H1 (cell line): ENCODE measurements around the gene AVPI1. TPM values are rescaled to one million over a fixed set of nuclear protein-coding genes. Genes with fewer than 3 reads are reported as not detected.

Source experiments
- CTCF ChIA-PET: fragments of 300-600 bp; sonication (Branson Sonifier 250); formaldehyde crosslinking; loops from one replicate; lab custom pipeline; 2021; ENCODE audit not compliant: partially characterized antibody; lab: Charles Lee
- POLR2A ChIA-PET: fragments of 300-600 bp; sonication (Branson Sonifier 250); formaldehyde crosslinking; loops from one replicate; lab custom pipeline; 2021; ENCODE audit warnings: inconsistent platforms; ENCODE audit not compliant: partially characterized antibody; lab: Charles Lee
- DNase-seq, 2 experiments: peaks; one replicate each; pipeline versions ENCODE4 v3.0.0 to v3.0.0-alpha.2; 2010 to 2022; ENCODE audit warnings: low spot score in 2 of 2, low read depth in 1 of 2, mixed read lengths in 1 of 2
- FAIRE-seq: peaks from 2 replicates; lab custom pipeline; 2011; peaks lifted over from hg19 to GRCh38; lab: Jason Lieb, UNC
- H2AFZ ChIP-seq: 2 replicates; pipeline ENCODE4 v1.8.1; 2012; ENCODE audit warnings: low read length, inconsistent platforms
- H2AK5ac ChIP-seq: 2 replicates; pipeline ENCODE4 v1.6.1; 2013; ENCODE audit warnings: low read depth, low read length
- H2BK120ac ChIP-seq: replicated peaks from 2 replicates; pipeline ENCODE3; 2013; ENCODE audit warnings: low read depth, low read length, inconsistent platforms
- H2BK12ac ChIP-seq: 2 replicates; pipeline ENCODE4 v1.6.1; 2013; ENCODE audit warnings: low read depth, low read length
- H2BK15ac ChIP-seq: 2 replicates; pipeline ENCODE4 v1.6.1; 2013; ENCODE audit warnings: low read length
- H2BK20ac ChIP-seq: 2 replicates; pipeline ENCODE4 v1.6.1; 2013; ENCODE audit warnings: low read length
- H2BK5ac ChIP-seq: 2 replicates; pipeline ENCODE4 v1.6.1; 2013; ENCODE audit warnings: low read depth, low read length
- H3K14ac ChIP-seq: 2 replicates; pipeline ENCODE4 v1.6.1; 2013; ENCODE audit warnings: inconsistent platforms; ENCODE audit not compliant: insufficient read length
- H3K18ac ChIP-seq: 2 replicates; pipeline ENCODE4 v1.6.1; 2013; ENCODE audit warnings: low read length; ENCODE audit errors: extremely low read depth
- H3K23ac ChIP-seq: 2 replicates; pipeline ENCODE4 v1.6.1; 2013; ENCODE audit warnings: inconsistent platforms; ENCODE audit not compliant: insufficient read length
- H3K23me2 ChIP-seq: 2 replicates; pipeline ENCODE4 v1.6.1; 2013; ENCODE audit warnings: low read depth, low read length
- H3K27ac ChIP-seq: 2 replicates; pipeline ENCODE4 v1.6.1; 2011; ENCODE audit warnings: low read depth, low read length, inconsistent platforms
- H3K27me3 ChIP-seq, 4 experiments: replicated peaks in 1 of 4; 1 replicate in 1 of 4; 2 replicates in 3 of 4; pipeline versions ENCODE4 v1.6.1 to v1.8.1; 2011 to 2013; ENCODE audit warnings: low read length in 3 of 4, mild to moderate bottlenecking in 3 of 4, inconsistent platforms in 2 of 4, mixed read lengths in 2 of 4, moderate library complexity in 1 of 4; ENCODE audit not compliant: control insufficient read depth in 3 of 4, insufficient read depth in 3 of 4; ENCODE audit errors: extremely low read depth in 1 of 4
- H3K36me3 ChIP-seq, 4 experiments: 2 replicates each; pipeline versions ENCODE4 v1.6.1 to v1.8.1; 2011 to 2013; ENCODE audit warnings: mild to moderate bottlenecking in 4 of 4, low read length in 3 of 4, moderate library complexity in 2 of 4, control low read depth in 1 of 4, inconsistent platforms in 1 of 4; ENCODE audit not compliant: insufficient read depth in 4 of 4, control insufficient read depth in 2 of 4
- H3K4ac ChIP-seq: replicated peaks from 2 replicates; pipeline ENCODE3; 2013; ENCODE audit warnings: low read length, low read depth, mixed read lengths, inconsistent platforms; ENCODE audit not compliant: insufficient read length
- H3K4me1 ChIP-seq, 4 experiments: replicated peaks in 1 of 4; 1 replicate in 1 of 4; 2 replicates in 3 of 4; pipeline versions ENCODE4 v1.6.1 to v1.8.1; 2011 to 2013; ENCODE audit warnings: low read length in 3 of 4, inconsistent platforms in 2 of 4, mixed read lengths in 1 of 4; ENCODE audit not compliant: insufficient read depth in 4 of 4, control insufficient read depth in 3 of 4
- H3K4me2 ChIP-seq, 2 experiments: 2 replicates each; pipeline versions ENCODE4 v1.6.1 to v1.8.1; 2011 to 2013; ENCODE audit warnings: low read depth in 2 of 2, low read length in 2 of 2, control low read depth in 1 of 2, inconsistent platforms in 1 of 2, mild to moderate bottlenecking in 1 of 2; ENCODE audit not compliant: insufficient read depth in 1 of 2
- H3K4me3 ChIP-seq, 4 experiments: fragments of 200-600, 300-600 bp in 1 of 4; sonication (generic), shearing (Covaris generic), sonication (Bioruptor Twin) in 1 of 4; 2 replicates each; pipeline versions ENCODE4 v1.5.1 to v1.8.1; 2011 to 2016; ENCODE audit warnings: low read length in 4 of 4, low read depth in 3 of 4, control low read depth in 2 of 4, inconsistent platforms in 2 of 4, mild to moderate bottlenecking in 2 of 4, mixed read lengths in 1 of 4, moderate library complexity in 1 of 4; ENCODE audit not compliant: insufficient read depth in 2 of 4; ENCODE audit errors: extremely low read depth in 1 of 4
- H3K56ac ChIP-seq: replicated peaks from 2 replicates; pipeline ENCODE3; 2013; ENCODE audit warnings: low read depth, mild to moderate bottlenecking, mixed read lengths, low read length, inconsistent platforms; ENCODE audit not compliant: insufficient read length
- H3K79me1 ChIP-seq: 2 replicates; pipeline ENCODE4 v1.6.1; 2013; ENCODE audit warnings: low read depth, low read length, control low read depth
- H3K79me2 ChIP-seq, 2 experiments: 2 replicates each; pipeline versions ENCODE4 v1.6.1 to v1.8.1; 2012 to 2013; ENCODE audit warnings: low read length in 2 of 2, mild to moderate bottlenecking in 2 of 2, inconsistent platforms in 1 of 2; ENCODE audit not compliant: insufficient read depth in 2 of 2, control insufficient read depth in 1 of 2
- H3K9ac ChIP-seq, 4 experiments: replicated peaks in 1 of 4; 1 replicate in 1 of 4; 2 replicates in 3 of 4; pipeline versions ENCODE4 v1.6.1 to v1.8.1; 2011 to 2013; ENCODE audit warnings: low read depth in 3 of 4, low read length in 3 of 4, control low read depth in 2 of 4, mild to moderate bottlenecking in 2 of 4, moderate library complexity in 2 of 4, inconsistent platforms in 1 of 4; ENCODE audit errors: extremely low read depth in 1 of 4
- H3K9me3 ChIP-seq, 2 experiments: 2 replicates each; pipeline versions ENCODE4 v1.6.1 to v1.8.1; 2012 to 2013; ENCODE audit warnings: mild to moderate bottlenecking in 2 of 2, moderate library complexity in 2 of 2, control low read depth in 1 of 2, inconsistent platforms in 1 of 2, low read depth in 1 of 2, low read length in 1 of 2, mixed read lengths in 1 of 2; ENCODE audit not compliant: insufficient read depth in 2 of 2
- H4K20me1 ChIP-seq, 2 experiments: replicated peaks in 1 of 2; 2 replicates each; pipeline versions ENCODE3 to v1.8.1; 2011 to 2013; ENCODE audit warnings: inconsistent platforms in 2 of 2, low read length in 2 of 2, mild to moderate bottlenecking in 1 of 2; ENCODE audit not compliant: insufficient read depth in 2 of 2, control insufficient read depth in 1 of 2
- H4K5ac ChIP-seq: 2 replicates; pipeline ENCODE4 v1.6.1; 2013; ENCODE audit warnings: low read length, low read depth, mixed read lengths, inconsistent platforms; ENCODE audit not compliant: insufficient read length
- H4K8ac ChIP-seq: 2 replicates; pipeline ENCODE4 v1.8.0; 2013; ENCODE audit warnings: mild to moderate bottlenecking, moderate library complexity, low read length, inconsistent platforms; ENCODE audit not compliant: insufficient read depth; ENCODE audit errors: extremely low read depth
- H4K91ac ChIP-seq: replicated peaks from 2 replicates; pipeline ENCODE3; 2013; ENCODE audit warnings: low read length, mixed read lengths, inconsistent platforms; ENCODE audit not compliant: insufficient read length
- BCL11A ChIP-seq, 2 experiments: IDR thresholded peaks; one replicate each; pipeline ENCODE4 v1.6.1; 2011; ENCODE audit warnings: low read depth in 2 of 2, low read length in 2 of 2, mild to moderate bottlenecking in 2 of 2
- CBX5 ChIP-seq: fragments of 300-800, 300-1000 bp; sonication (generic); IDR thresholded peaks from 2 replicates; pipeline ENCODE4 v1.7.1; 2016; ENCODE audit warnings: antibody characterized with exemption, low read length, low read depth
- CHD2 ChIP-seq: IDR thresholded peaks from 2 replicates; pipeline ENCODE4 v1.6.1; 2012; ENCODE audit warnings: low read length, improper control_type of control experiment
- KDM4A ChIP-seq: IDR thresholded peaks from one replicate; pipeline ENCODE4 v1.7.1; 2012; ENCODE audit warnings: low read depth, mild to moderate bottlenecking, moderate library complexity, low read length, inconsistent platforms; ENCODE audit not compliant: severe bottlenecking
- NANOG ChIP-seq: IDR thresholded peaks from 2 replicates; pipeline ENCODE4 v1.6.1; 2011; ENCODE audit warnings: low read length, low read depth, mild to moderate bottlenecking, inconsistent platforms; ENCODE audit not compliant: insufficient read depth, poor library complexity, severe bottlenecking
- PHF8 ChIP-seq: fragments of 200-600 bp; sonication (generic); conservative IDR thresholded peaks from 2 replicates; pipeline ENCODE4 v1.7.1; 2012; ENCODE audit warnings: low read depth, mild to moderate bottlenecking, inconsistent platforms, low read length, moderate library complexity
- SAP30 ChIP-seq: fragments of 300-600 bp; sonication (generic); IDR thresholded peaks from 2 replicates; pipeline ENCODE4 v1.7.1; 2012; ENCODE audit warnings: low read length, moderate library complexity, mild to moderate bottlenecking, inconsistent platforms; ENCODE audit not compliant: insufficient read depth, insufficient replicate concordance
- SIN3A ChIP-seq, 2 experiments: IDR thresholded peaks in 1 of 2; conservative IDR thresholded peaks in 1 of 2; 2 replicates each; pipeline ENCODE4 v1.6.1; 2011 to 2012; ENCODE audit warnings: low read length in 2 of 2, improper control_type of control experiment in 1 of 2, low read depth in 1 of 2, mild to moderate bottlenecking in 1 of 2
- SP4 ChIP-seq: IDR thresholded peaks from 2 replicates; pipeline ENCODE4 v1.6.1; 2012; ENCODE audit warnings: low read length, inconsistent platforms
- ZNF274 ChIP-seq: IDR thresholded peaks from 2 replicates; pipeline ENCODE4 v1.7.0; 2012; ENCODE audit warnings: low read length, borderline replicate concordance; ENCODE audit errors: extremely low read depth
- WGBS, 2 experiments: shearing (Covaris generic) in 1 of 2; methylation state at CpG; one replicate each; pipeline versions ENCODE4 v1.1.6 to v1.1.7; 2013 to 2015; ENCODE audit warnings: low lambda C conversion rate in 2 of 2, mixed read lengths in 2 of 2, inconsistent platforms in 1 of 2, low coverage in 1 of 2, missing lambda C conversion rate in 1 of 2; ENCODE audit not compliant: insufficient replicate concordance in 2 of 2, insufficient coverage in 1 of 2, insufficient read length in 1 of 2; ENCODE audit errors: extremely low coverage in 1 of 2, missing lambda C conversion rate in 1 of 2; 5-methylcytosine and 5-hydroxymethylcytosine counted together
- polyA plus RNA-seq, 7 experiments: library from polyadenylated mRNA; depleted of rRNA in 3 of 7; stranded (reverse) in 5 of 7; unstranded in 2 of 7; fragments of >200 nt in 5 of 7; fragments of 200-250 nt in 2 of 7; gene quantifications; 1 replicate in 5 of 7; 2 replicates in 1 of 7; 4 replicates in 1 of 7; pipeline versions ENCODE4 v1.2.1 to v1.2.3, GENCODE V29; 2011 to 2013; ENCODE audit warnings: missing spikeins in 2 of 7, mixed read lengths in 2 of 7
- total RNA-seq: library from RNA; stranded (reverse); fragmentation: NEBNext Ultra II Directional; extraction: Animal tissue kit (Norgen Biotek cat#: 25700); gene quantifications from 2 replicates; pipeline ENCODE4 v1.2.1, GENCODE V29; 2021

Gene AVPI1
- total and polyA plus RNA-seq, 2 of the 8 experiments (the other 6 are each of a cell fraction or from before 2014, with no cell fraction given): 9.0 to 13.5 TPM

- no peak overlapping the region for H3K14ac ChIP-seq
- no peaks in the 10 kb centered on the region for H3K79me1 ChIP-seq
- no peak overlapping the region for H2BK120ac ChIP-seq
- no peak overlapping the region for H2BK20ac ChIP-seq
- H3K9ac ChIP-seq: no peak overlapping the region
- no peaks in the 10 kb centered on the region for H3K4me1 ChIP-seq
- peaks cover 6 to 7% of the 10 kb centered on the region in 2 experiments for H3K9me3 ChIP-seq
- peaks cover 12 to 21% (median 17%) of the 10 kb centered on the region in 4 experiments for H3K27me3 ChIP-seq
- no peak overlapping the region for H4K91ac ChIP-seq
- H4K20me1 ChIP-seq: no peaks in the 10 kb centered on the region
- no peak overlapping the region for H3K4me2 ChIP-seq
- H2AK5ac ChIP-seq: no peak overlapping the region
- no peak overlapping the region for H3K18ac ChIP-seq
- no peaks in the 10 kb centered on the region for H3K79me2 ChIP-seq
- H4K5ac ChIP-seq: no peak overlapping the region
- DNase-seq: no peak
- FAIRE-seq: no peak
- no peak overlapping the region for H2BK12ac ChIP-seq
- no peak overlapping the region for H3K4ac ChIP-seq
- no peak overlapping the region for H3K4me3 ChIP-seq
- H4K8ac ChIP-seq: no peak overlapping the region
- TF ChIP-seq SAP30 (no peak), SIN3A (conservative IDR thresholded peaks at IDR 0.05 in 1 of 2, IDR thresholded peaks at IDR 0.05 in 1 of 2; ENCODE audit: low read depth in 1 of 2, low read length in 2 of 2) (no peak), SP4 (no peak), KDM4A (no peak), CBX5 (no peak), BCL11A (IDR thresholded peaks at IDR 0.05; ENCODE audit: low read depth in 2 of 2, low read length in 2 of 2) (no peak), NANOG (no peak), CHD2 (no peak), PHF8 (no peak), ZNF274 (no peak)
- no peak overlapping the region for H3K27ac ChIP-seq
- H2AFZ ChIP-seq: no peak overlapping the region
- H3K36me3 ChIP-seq: peaks cover 0 to 3% (median 0%) of the 10 kb centered on the region in 4 experiments; a peak in 1 of 8 replicates
- CTCF ChIA-PET: interaction anchor here (0.7 to 15.1 kb wide), 11 partner anchors 9 to 192 kb away, joined by 3 to 773 read pairs (median 11); partner anchors contain the start of genes AVPI1 and MARVELD1
- H3K23ac ChIP-seq: no peak overlapping the region
- H3K23me2 ChIP-seq: no peaks in the 10 kb centered on the region; the same call in 1 of the 2 replicates
- no peak overlapping the region for H2BK15ac ChIP-seq
- no peak overlapping the region for H3K56ac ChIP-seq
- WGBS, 2 experiments: 65% methylated on average over 4 of the region's 4 CpGs; no CpG with 5 or more reads in 1 of the 2 experiments
- H2BK5ac ChIP-seq: no peak overlapping the region
- POLR2A ChIA-PET: interaction anchor here (0.9 to 15.1 kb wide), 4 partner anchors 19 to 55 kb away, joined by 3 to 234 read pairs (median 5); partner anchors contain the start of gene MARVELD1
Measured at GRCh38 chr10:97732052-97732359, 45.0 kb upstream of the AVPI1 start.
